GM18505 (cell line): Measurements from ENCODE around the gene SFMBT2.

ENCODE experiments used
- ATAC-seq: cut with Tn5 transposase; IDR thresholded peaks from one replicate; pipeline ENCODE4 v1.9.1; 2021; ENCODE audit not compliant: unreplicated experiment
- POLR2A ChIP-seq: IDR thresholded peaks from 4 replicates; pipeline ENCODE4 v1.6.1; 2011; ENCODE audit warnings: borderline replicate concordance; ENCODE audit not compliant: insufficient read depth, insufficient read length; ENCODE audit errors: extremely low read depth

The SFMBT2 gene

DNA sequence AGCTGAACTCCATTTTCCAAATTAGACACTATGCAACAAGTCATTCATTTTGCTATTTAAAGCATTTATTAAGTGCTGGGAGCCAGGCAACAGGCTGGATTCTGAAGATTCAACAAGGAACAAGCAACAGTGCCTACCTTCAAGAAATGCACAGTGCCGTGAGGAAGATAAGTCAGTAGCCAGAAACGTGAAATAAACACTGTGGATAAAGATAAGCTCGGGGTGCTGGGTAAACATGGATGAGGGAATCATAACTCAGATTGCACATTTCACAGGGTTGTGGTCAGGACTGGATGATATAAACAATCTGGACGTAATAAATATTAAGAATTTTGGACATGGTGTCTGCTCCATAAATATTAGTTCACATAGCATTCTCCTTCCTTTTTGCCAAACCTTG, 259.3 kb downstream of the SFMBT2 start:
- no peak for ATAC-seq
- TF ChIP-seq POLR2A, result no peak

GRCh38 chr10:7150349-7150748, 260.5 kb downstream of the SFMBT2 start:
- TF ChIP-seq POLR2A, result no peak
- no peak for ATAC-seq

DNA sequence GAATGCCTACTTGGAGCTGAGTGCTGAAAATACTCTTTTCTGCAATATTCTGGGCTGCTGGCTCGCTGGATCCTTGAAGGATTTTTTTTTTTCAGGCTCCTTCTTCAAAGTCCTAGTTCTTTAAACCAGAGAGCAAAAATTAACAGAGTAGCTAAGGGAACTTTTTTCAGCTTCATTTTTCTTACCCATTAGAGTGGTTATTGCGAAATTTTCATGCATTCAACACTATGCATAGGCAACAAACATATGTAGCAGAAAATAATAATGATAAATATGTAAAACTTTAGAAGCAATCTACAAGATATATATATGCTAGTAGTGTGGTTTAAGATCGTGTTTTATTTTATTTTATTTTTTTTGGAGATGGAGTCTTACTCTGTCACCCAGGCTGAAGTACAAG, 264.6 kb downstream of the SFMBT2 start:
- no peak for TF ChIP-seq POLR2A
- ATAC-seq, result no peak

DNA sequence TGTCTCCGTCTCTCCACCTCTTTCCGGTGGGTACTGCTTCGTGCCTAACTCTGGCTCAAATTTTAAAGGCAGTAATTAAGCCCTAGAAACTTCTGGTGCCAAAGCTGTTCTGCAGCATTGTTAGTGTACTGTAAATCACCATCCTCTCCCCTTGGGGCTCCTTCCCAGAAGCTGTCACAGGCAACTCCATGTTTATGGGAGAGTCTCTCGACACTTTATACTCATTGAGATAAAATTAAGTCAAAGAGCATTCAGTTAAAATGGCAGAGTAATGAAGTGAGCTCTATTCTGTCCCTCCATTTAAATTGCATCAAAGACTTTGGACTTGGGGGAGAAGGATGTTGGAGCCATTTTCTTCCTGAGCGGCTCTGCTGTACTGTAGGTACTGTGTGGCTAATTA, 274.8 kb downstream of the SFMBT2 start:
- TF ChIP-seq POLR2A, result no peak
- no peak for ATAC-seq

GRCh38 chr10:7135188-7135587, 275.6 kb downstream of the SFMBT2 start:
- TF ChIP-seq POLR2A, result no peak
- ATAC-seq, result no peak

DNA sequence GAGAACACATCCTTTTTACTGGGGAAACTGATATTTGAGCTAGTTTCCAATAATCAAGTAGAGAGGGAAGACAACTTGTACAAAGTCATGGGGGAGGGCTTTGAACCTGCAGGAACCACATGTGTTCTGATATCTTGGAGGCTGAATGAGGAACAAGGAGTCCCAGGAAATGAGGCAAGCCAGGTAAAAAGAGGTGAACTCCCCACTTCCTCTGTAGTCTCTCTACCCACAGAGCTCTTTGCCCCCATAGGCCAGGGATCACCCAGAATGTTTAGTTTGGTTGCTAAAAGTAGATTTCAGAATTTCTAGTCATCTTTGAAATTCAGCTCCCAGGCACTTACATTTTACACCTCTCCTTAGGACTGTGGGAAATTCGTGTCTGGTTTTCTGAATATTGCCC, 276.4 kb downstream of the SFMBT2 start:
- no peak for ATAC-seq
- TF ChIP-seq POLR2A, result no peak

- TF ChIP-seq POLR2A, result no peak
- ATAC-seq, result no peak
Measured at GRCh38 chr10:7133958-7134357, 276.9 kb downstream of the SFMBT2 start.

- no peak for TF ChIP-seq POLR2A
- no peak for ATAC-seq
Measured at GRCh38 chr10:7133278-7133677, 277.6 kb downstream of the SFMBT2 start.

GRCh38 chr10:7130191-7130911, 280.5 kb downstream of the SFMBT2 start:
- no peak for ATAC-seq
- no peak for TF ChIP-seq POLR2A

DNA sequence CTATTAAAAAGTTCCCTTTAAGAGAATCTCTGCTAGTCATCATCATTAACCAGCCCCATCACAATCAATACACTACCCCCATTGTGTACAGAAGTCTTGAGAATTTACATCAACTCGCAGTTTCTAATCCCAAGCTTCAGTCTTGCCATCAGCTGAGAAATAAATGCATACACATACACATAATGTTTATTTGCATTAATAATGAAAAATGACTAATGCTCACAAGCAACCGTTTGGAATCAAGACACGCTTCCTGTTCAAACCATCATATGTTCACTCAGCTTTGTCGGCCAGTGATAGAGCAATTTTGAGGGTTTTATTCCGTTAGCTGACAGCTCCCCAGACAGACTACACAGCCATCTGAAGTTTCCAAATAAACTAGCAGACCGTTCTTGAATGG, 287.1 kb downstream of the SFMBT2 start:
- TF ChIP-seq POLR2A, result no peak
- no peak for ATAC-seq

- ATAC-seq, result no peak
Measured at GRCh38 chr10:7122561-7122960, 288.3 kb downstream of the SFMBT2 start.

GRCh38 chr10:7121154-7121797, 289.6 kb downstream of the SFMBT2 start:
- TF ChIP-seq POLR2A, result no peak
- ATAC-seq, result peak; percentile 55

More at GRCh38 chr10:7122561-7122960, 288.3 kb downstream of the SFMBT2 start:
- TF ChIP-seq POLR2A, result no peak

DNA sequence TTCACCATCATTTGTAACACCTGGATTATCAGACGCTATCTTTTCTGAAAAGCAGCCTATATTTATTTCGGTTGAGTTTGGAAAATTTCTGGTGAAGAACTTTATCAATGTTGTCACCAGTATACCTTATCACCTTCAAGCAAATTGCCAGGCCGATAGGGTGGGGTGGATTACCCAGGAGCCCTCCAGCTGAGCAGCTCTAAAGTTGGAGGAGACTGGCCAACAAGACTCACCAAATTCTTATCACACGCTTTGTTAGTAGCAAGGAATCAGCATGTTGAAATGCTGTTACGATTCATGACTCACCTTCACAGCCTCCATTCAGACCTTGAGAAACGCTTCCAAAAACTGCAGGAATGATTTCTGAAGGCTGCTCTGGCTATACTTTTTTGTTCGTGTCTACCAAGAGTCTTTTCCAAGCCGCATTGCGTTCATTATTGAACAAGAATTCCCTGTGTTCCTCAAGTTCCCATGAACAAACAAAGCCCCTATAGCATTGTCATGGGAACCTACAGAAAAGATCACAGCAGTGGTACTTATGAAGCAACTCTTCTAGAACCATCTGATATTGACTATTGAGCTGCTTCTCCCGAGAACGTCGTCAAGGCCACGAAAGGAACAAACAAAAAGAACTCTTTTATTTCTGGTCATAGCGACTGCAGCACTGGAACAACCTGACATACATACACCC, 291.4 kb downstream of the SFMBT2 start:
- no peak for ATAC-seq

More for the DNA sequence above, 291.4 kb downstream of the SFMBT2 start:
- TF ChIP-seq POLR2A, result no peak
